K562 (cell line): ENCODE data around the gene RNF217. TPM values are rescaled to one million over a fixed set of nuclear protein-coding genes. Genes with fewer than 3 reads are reported as not detected.

Experiments used
- C11orf30 ChIP-seq: fragments of 450-650 bp; IDR thresholded peaks from 2 replicates; pipeline ENCODE4 v1.6.1; 2016; ENCODE audit warnings: low read depth, mild to moderate bottlenecking
- CBX2 ChIP-seq: fragments of 200-600 bp; sonication (generic); IDR thresholded peaks from one replicate; pipeline ENCODE4 v1.6.1; 2012; ENCODE audit warnings: mild to moderate bottlenecking, low read length, inconsistent platforms; ENCODE audit not compliant: insufficient read depth, poor library complexity, severe bottlenecking
- CC2D1A ChIP-seq: fragments of 450-650 bp; IDR thresholded peaks from 2 replicates; pipeline ENCODE4 v1.6.1; 2017; ENCODE audit warnings: mild to moderate bottlenecking
- CREBBP ChIP-seq: IDR thresholded peaks from one replicate; pipeline ENCODE4 v1.6.1; 2012; ENCODE audit warnings: low read depth, mild to moderate bottlenecking, control low read depth, inconsistent platforms, low read length
- DMBX1 ChIP-seq: fragments of 250-450 bp; sonication (Bioruptor Pico); IDR thresholded peaks from 2 replicates; pipeline ENCODE4 v1.8.0; 2022; ENCODE audit warnings: inconsistent platforms, mild to moderate bottlenecking, moderate library complexity, borderline replicate concordance
- HMG20A ChIP-seq: fragments of 450-650 bp; formaldehyde crosslinking; conservative IDR thresholded peaks from 2 replicates; pipeline ENCODE4 v1.4.0; 2020; ENCODE audit warnings: mild to moderate bottlenecking, mixed read lengths
- JUNB ChIP-seq: fragments of 450-650 bp; formaldehyde crosslinking; conservative IDR thresholded peaks from 2 replicates; pipeline ENCODE4 v1.4.0; 2020; ENCODE audit warnings: mild to moderate bottlenecking
- MTA3 ChIP-seq: fragments of 450-650 bp; formaldehyde crosslinking; IDR thresholded peaks from 2 replicates; pipeline ENCODE4 v1.6.1; 2017; ENCODE audit warnings: mild to moderate bottlenecking, borderline replicate concordance
- MTF1 ChIP-seq: fragments of 250-450 bp; sonication (Bioruptor Pico); IDR thresholded peaks from 2 replicates; pipeline ENCODE4 v1.9.0; 2021; ENCODE audit warnings: moderate library complexity, mild to moderate bottlenecking, inconsistent platforms, borderline replicate concordance
- NFXL1 ChIP-seq: fragments of 450-650 bp; formaldehyde crosslinking; IDR thresholded peaks from 2 replicates; pipeline ENCODE4 v1.4.0; 2021; ENCODE audit warnings: mild to moderate bottlenecking
- NFYB ChIP-seq: IDR thresholded peaks from 2 replicates; pipeline ENCODE4 v1.6.1; 2011; ENCODE audit warnings: mild to moderate bottlenecking, moderate library complexity; ENCODE audit not compliant: insufficient read length; ENCODE audit errors: extremely low read depth
- NR3C1 ChIP-seq: sonication (generic); formaldehyde crosslinking; IDR thresholded peaks from 2 replicates; pipeline ENCODE4 v1.8.1; 2022; ENCODE audit warnings: missing genetic modification reagents
- PYGO2 ChIP-seq: fragments of 450-650 bp; IDR thresholded peaks from 2 replicates; pipeline ENCODE4 v1.6.1; 2016; ENCODE audit warnings: mild to moderate bottlenecking, missing genetic modification characterization, moderate library complexity, missing compliant biosample characterization
- RCOR1 ChIP-seq, 2 experiments: IDR thresholded peaks; 2 replicates each; pipeline ENCODE4 v1.6.1; 2012; ENCODE audit warnings: low read depth in 2 of 2, low read length in 2 of 2, borderline replicate concordance in 1 of 2, improper control_type of control experiment in 1 of 2
- TAF9B ChIP-seq: fragments of 450-650 bp; IDR thresholded peaks from 2 replicates; pipeline ENCODE4 v1.6.1; 2018; ENCODE audit warnings: mild to moderate bottlenecking; ENCODE audit not compliant: partially characterized antibody
- ZNF212 ChIP-seq: fragments of 450-650 bp; formaldehyde crosslinking; IDR thresholded peaks from 2 replicates; pipeline ENCODE4 v1.4.0; 2020; ENCODE audit warnings: mild to moderate bottlenecking
- ZZZ3 ChIP-seq: fragments of 450-650 bp; IDR thresholded peaks from 2 replicates; pipeline ENCODE4 v1.6.1; 2016; ENCODE audit warnings: antibody characterized with exemption, mild to moderate bottlenecking, moderate library complexity
- polyA plus RNA-seq, 8 experiments: library from polyadenylated mRNA; depleted of rRNA in 4 of 8; stranded (reverse) in 5 of 8; unstranded in 3 of 8; fragments of >200 nt; fragmentation: Nextera tagmentation in 2 of 8; fragmentation: Illumina TruSeq in 1 of 8; extraction: Ambion mirVana in 2 of 8; extraction: Trizol in 1 of 8; gene quantifications; 2 replicates each; pipeline versions ENCODE4 v1.2.1 to v1.2.3, GENCODE V29; 2011 to 2014; ENCODE audit warnings: inconsistent platforms in 1 of 8, missing spikeins in 1 of 8
- total RNA-seq, 7 experiments: library from RNA; depleted of rRNA in 6 of 7; stranded (reverse); fragments of >200 nt in 6 of 7; fragmentation: Illumina TruSeq in 2 of 7; extraction: Trizol in 2 of 7; gene quantifications; 2 replicates each; pipeline versions ENCODE4 v1.2.1 to v1.2.3, GENCODE V29; 2011 to 2021; ENCODE audit warnings: low replicate concordance in 1 of 7
- TF ChIP-seq, protein P1 (sequence below): sonication (generic); formaldehyde crosslinking; IDR thresholded peaks from 2 replicates; pipeline ENCODE4 v1.8.0; 2022; ENCODE audit warnings: missing genetic modification reagents, mild to moderate bottlenecking, borderline replicate concordance
- TF ChIP-seq, protein P2 (sequence below): IDR thresholded peaks from 2 replicates; pipeline ENCODE4 v1.6.1; 2011; ENCODE audit not compliant: insufficient read length; ENCODE audit errors: extremely low read depth
- TF ChIP-seq, protein P3 (sequence below): fragments of 450-650 bp; IDR thresholded peaks from 2 replicates; pipeline ENCODE4 v1.6.1; 2017; ENCODE audit warnings: antibody characterized with exemption
- TF ChIP-seq, protein P4 (sequence below): fragments of 150-350 bp; conservative IDR thresholded peaks from 2 replicates; pipeline ENCODE4 v1.6.1; 2014; ENCODE audit warnings: low read length
- TF ChIP-seq, protein P5 (sequence below): fragments of 450-650 bp; IDR thresholded peaks from 2 replicates; pipeline ENCODE4 v1.6.1; 2016; ENCODE audit warnings: low read depth, mild to moderate bottlenecking, moderate library complexity

Gene RNF217
- total and polyA plus RNA-seq, 9 of the 15 experiments (the other 6 are each of a cell fraction or from before 2014, with no cell fraction given), result 2.9 to 25.6 (median 12.0) TPM

DNA sequence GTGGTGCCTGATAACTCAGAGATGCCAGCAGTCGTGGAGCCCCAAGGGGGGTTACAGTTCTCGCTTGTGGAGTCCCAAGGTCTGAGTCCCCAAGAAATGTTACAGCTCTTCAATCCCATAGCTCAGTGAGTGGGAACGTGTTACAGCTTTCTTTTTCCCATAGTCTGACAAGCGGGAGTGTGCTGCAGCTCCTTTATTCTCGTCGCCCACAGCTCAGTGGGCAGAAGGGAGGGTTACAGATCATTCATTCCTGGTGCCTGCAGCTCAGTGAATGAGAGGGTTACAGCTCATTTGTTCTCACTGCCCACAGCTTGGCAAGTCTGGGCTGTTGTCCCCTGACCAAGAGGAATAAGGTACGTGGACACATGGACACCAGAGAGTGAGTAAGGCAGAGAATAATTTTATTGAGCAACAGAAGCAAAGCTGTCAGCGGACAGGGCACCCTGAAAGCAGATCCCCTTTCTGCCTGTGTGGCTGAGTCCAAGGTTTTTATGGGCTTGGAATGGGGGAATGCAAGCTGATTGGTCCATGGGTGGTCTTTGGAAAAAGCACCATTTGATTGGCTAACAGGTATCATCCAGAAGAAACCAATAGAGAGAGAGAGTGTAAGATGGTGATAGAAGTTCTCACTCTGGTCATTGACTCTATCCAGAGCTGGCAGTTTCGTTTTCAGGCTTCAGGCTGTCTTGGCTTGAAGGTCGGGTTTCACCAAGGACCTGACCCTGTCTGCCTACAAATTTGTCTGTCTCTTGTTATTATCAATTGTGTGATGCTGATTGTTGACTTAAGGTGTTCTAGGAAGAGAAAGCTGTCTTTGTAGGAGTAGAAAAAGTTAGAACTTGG is 16.4 kb downstream of the RNF217 start (continued):
- TF ChIP-seq CC2D1A (no peak), TAF9B (no peak), NFXL1 (CRISPR knock-in tag) (no peak), JUNB (no peak), CBX2 (no peak), MTA3 (no peak), RCOR1 (IDR thresholded peaks at IDR 0.05; ENCODE audit: borderline replicate concordance in 1 of 2, low read depth in 2 of 2, low read length in 2 of 2) (no peak), ZZZ3 (no peak), ZNF212 (no peak), C11orf30 (no peak), DMBX1 (CRISPR knock-in tag) (no peak), MTF1 (CRISPR knock-in tag) (no peak), CREBBP (no peak), NR3C1 (CRISPR knock-in tag) (no peak), PYGO2 (tag) (no peak), NFYB (peak; percentile 3), HMG20A (no peak)
- TF ChIP-seq, protein P1, sequence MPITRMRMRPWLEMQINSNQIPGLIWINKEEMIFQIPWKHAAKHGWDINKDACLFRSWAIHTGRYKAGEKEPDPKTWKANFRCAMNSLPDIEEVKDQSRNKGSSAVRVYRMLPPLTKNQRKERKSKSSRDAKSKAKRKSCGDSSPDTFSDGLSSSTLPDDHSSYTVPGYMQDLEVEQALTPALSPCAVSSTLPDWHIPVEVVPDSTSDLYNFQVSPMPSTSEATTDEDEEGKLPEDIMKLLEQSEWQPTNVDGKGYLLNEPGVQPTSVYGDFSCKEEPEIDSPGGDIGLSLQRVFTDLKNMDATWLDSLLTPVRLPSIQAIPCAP (CRISPR knock-in tag), result no peak
- TF ChIP-seq, protein P2, sequence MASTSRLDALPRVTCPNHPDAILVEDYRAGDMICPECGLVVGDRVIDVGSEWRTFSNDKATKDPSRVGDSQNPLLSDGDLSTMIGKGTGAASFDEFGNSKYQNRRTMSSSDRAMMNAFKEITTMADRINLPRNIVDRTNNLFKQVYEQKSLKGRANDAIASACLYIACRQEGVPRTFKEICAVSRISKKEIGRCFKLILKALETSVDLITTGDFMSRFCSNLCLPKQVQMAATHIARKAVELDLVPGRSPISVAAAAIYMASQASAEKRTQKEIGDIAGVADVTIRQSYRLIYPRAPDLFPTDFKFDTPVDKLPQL, result no peak
- TF ChIP-seq, protein P3, sequence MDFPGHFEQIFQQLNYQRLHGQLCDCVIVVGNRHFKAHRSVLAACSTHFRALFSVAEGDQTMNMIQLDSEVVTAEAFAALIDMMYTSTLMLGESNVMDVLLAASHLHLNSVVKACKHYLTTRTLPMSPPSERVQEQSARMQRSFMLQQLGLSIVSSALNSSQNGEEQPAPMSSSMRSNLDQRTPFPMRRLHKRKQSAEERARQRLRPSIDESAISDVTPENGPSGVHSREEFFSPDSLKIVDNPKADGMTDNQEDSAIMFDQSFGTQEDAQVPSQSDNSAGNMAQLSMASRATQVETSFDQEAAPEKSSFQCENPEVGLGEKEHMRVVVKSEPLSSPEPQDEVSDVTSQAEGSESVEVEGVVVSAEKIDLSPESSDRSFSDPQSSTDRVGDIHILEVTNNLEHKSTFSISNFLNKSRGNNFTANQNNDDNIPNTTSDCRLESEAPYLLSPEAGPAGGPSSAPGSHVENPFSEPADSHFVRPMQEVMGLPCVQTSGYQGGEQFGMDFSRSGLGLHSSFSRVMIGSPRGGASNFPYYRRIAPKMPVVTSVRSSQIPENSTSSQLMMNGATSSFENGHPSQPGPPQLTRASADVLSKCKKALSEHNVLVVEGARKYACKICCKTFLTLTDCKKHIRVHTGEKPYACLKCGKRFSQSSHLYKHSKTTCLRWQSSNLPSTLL, result no peak
- TF ChIP-seq, protein P4, sequence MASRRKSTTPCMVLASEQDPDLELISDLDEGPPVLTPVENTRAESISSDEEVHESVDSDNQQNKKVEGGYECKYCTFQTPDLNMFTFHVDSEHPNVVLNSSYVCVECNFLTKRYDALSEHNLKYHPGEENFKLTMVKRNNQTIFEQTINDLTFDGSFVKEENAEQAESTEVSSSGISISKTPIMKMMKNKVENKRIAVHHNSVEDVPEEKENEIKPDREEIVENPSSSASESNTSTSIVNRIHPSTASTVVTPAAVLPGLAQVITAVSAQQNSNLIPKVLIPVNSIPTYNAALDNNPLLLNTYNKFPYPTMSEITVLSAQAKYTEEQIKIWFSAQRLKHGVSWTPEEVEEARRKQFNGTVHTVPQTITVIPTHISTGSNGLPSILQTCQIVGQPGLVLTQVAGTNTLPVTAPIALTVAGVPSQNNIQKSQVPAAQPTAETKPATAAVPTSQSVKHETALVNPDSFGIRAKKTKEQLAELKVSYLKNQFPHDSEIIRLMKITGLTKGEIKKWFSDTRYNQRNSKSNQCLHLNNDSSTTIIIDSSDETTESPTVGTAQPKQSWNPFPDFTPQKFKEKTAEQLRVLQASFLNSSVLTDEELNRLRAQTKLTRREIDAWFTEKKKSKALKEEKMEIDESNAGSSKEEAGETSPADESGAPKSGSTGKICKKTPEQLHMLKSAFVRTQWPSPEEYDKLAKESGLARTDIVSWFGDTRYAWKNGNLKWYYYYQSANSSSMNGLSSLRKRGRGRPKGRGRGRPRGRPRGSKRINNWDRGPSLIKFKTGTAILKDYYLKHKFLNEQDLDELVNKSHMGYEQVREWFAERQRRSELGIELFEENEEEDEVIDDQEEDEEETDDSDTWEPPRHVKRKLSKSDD, result no peak
- TF ChIP-seq, protein P5, sequence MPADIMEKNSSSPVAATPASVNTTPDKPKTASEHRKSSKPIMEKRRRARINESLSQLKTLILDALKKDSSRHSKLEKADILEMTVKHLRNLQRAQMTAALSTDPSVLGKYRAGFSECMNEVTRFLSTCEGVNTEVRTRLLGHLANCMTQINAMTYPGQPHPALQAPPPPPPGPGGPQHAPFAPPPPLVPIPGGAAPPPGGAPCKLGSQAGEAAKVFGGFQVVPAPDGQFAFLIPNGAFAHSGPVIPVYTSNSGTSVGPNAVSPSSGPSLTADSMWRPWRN, result no peak
